Activated naive CD4-positive, alpha-beta T cell treated with anti-CD3 and anti-CD28 coated beads for 36 hours (primary cell): ENCODE results near the gene LYSET. TPM values are rescaled to one million over a fixed set of nuclear protein-coding genes. Genes with fewer than 3 reads are reported as not detected.
"Not testable (repeated sequence)": the region's sequence is repeated elsewhere in the genome, so short reads cannot be mapped to it uniquely, and the experiment has no call there.

Experiments
- CTCF ChIA-PET: fragments of 350-600 bp; sonication (Branson Sonifier 250); formaldehyde crosslinking; loops from one replicate; lab custom pipeline; 2021; ENCODE audit warnings: antibody characterized with exemption; lab: Charles Lee
- DNase-seq: peaks from one replicate; pipeline ENCODE4 v3.0.0-alpha.2; 2020
- H3K27ac Mint-ChIP-seq: one replicate; pipeline ENCODE4 v1.8.0; 2021; ENCODE audit warnings: mild to moderate bottlenecking, mixed read lengths
- H3K27me3 Mint-ChIP-seq: one replicate; pipeline ENCODE4 v1.8.0; 2021; ENCODE audit warnings: low read depth, mixed read lengths
- H3K36me3 Mint-ChIP-seq: one replicate; pipeline ENCODE4 v1.8.0; 2021; ENCODE audit warnings: low read depth, mixed read lengths
- H3K4me1 Mint-ChIP-seq: one replicate; pipeline ENCODE4 v1.8.0; 2021; ENCODE audit warnings: low read depth, mixed read lengths
- H3K4me3 Mint-ChIP-seq: one replicate; pipeline ENCODE4 v1.8.0; 2021; ENCODE audit warnings: mild to moderate bottlenecking, moderate library complexity, mixed read lengths
- H3K9me3 Mint-ChIP-seq: one replicate; pipeline ENCODE4 v1.8.0; 2021; ENCODE audit warnings: mixed read lengths
- intact Hi-C: fragments of 100-400 bp; cut with micrococcal nuclease; formaldehyde crosslinking; loops from one replicate; pipeline ENCODE4 v1.15.1; 2023
- total RNA-seq, 2 experiments: library from RNA; stranded (reverse); gene quantifications; one replicate each; pipeline ENCODE4 v1.2.3, GENCODE V29; 2021

Gene LYSET
- total RNA-seq, 2 experiments from 2014 or later = 11.4 to 11.6 TPM

- not testable (repeated sequence) for DNase-seq, H3K27me3 Mint-ChIP-seq, H3K36me3 Mint-ChIP-seq, H3K27ac Mint-ChIP-seq, H3K4me3 Mint-ChIP-seq, H3K9me3 Mint-ChIP-seq
- intact Hi-C loops = loop anchor here (10.0 kb wide), 1 partner anchor 102 kb away; the partner anchor contains the start of gene BTBD7
- CTCF ChIA-PET = interaction anchor here (0.7 kb wide), 1 partner anchor 278 kb away, joined by 3 read pairs; no protein-coding TSS in a partner anchor
- H3K4me1 Mint-ChIP-seq = peaks cover 15% of the 10 kb centered on the region
Measured at GRCh38 chr14:93233078-93233477, 48.0 kb downstream of the LYSET start.

GRCh38 chr14:93234798-93235197, 49.7 kb downstream of the LYSET start:
- H3K27ac Mint-ChIP-seq = no peak overlapping the region
- H3K4me1 Mint-ChIP-seq = peaks cover 15% of the 10 kb centered on the region
- CTCF ChIA-PET = no interaction called here
- H3K36me3 Mint-ChIP-seq = no peaks in the 10 kb centered on the region
- H3K9me3 Mint-ChIP-seq = no peaks in the 10 kb centered on the region
- intact Hi-C loops = loop anchor here (2.0 to 10.0 kb wide), 3 partner anchors 100 to 384 kb away; partner anchors contain the start of gene BTBD7
- no peak for DNase-seq
- H3K4me3 Mint-ChIP-seq = no peak overlapping the region
- H3K27me3 Mint-ChIP-seq = peaks cover 9% of the 10 kb centered on the region

Other genes starting within 250 kb of the LYSET start
- gene ITPK1, start 69.4 kb upstream of the LYSET start, total RNA-seq = 10 to 100 TPM; 12.2 to 18.9 TPM
- 10 to 100 TPM; 11.9 to 13.1 TPM for gene MOAP1, start 420 bp upstream of the LYSET start, total RNA-seq
- 1 to 10 TPM; 4.8 to 7.0 TPM for gene GON7, start 21.7 kb downstream of the LYSET start, total RNA-seq
- 10 to 100 TPM; 43.0 to 45.0 TPM for gene UBR7, start 21.9 kb downstream of the LYSET start, total RNA-seq
- gene BTBD7, start 147.7 kb downstream of the LYSET start, total RNA-seq = 1 to 10 TPM; 7.2 to 7.7 TPM
- under 1 TPM; 0.43 to 0.79 TPM for gene COX8C, start 161.9 kb downstream of the LYSET start, total RNA-seq
- under 1 TPM; 0.02 to 0.07 TPM for gene UNC79, start 245.6 kb downstream of the LYSET start, total RNA-seq